ENCODE results near the gene GJA9.

The GJA9 gene

DNA sequence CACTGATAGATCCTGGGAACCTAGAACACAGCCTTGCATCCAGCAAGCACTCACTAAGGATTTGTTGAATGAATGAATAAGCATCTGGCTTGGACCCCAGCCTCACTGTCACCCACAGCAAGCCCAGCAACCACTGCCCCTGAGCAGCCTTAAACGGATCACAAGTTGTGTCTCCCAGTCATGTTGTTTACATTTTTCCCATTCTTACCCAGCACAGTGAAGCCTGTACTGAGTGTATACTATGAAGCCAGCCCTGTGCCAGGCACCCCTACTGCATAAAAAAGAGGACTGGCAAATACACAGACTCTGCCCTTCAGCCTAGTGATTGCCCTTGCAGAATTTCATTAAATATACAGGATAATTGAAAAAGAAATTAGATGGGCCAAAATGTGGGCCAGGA is 52.0 kb downstream of the GJA9 start:
- DNase-seq, result no peak

DNA sequence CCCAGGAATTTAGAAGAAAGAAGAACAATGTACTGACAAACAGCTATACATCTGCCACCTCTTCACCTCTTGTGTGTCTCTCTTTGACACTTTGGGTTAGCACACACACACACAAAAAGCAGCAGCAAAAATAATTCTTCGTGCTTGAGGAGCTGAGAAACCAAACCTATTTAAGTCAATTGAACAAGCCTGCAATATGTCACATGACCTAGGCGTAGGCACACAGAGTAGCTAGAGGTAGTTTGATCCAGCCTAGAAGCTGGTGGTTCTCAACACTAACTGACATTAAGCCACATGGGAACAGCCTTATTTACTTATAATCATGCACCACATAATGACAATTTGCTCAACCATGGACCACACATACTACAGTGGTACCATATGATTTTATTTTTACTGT is 54.1 kb downstream of the GJA9 start:
- no peak for DNase-seq

DNA sequence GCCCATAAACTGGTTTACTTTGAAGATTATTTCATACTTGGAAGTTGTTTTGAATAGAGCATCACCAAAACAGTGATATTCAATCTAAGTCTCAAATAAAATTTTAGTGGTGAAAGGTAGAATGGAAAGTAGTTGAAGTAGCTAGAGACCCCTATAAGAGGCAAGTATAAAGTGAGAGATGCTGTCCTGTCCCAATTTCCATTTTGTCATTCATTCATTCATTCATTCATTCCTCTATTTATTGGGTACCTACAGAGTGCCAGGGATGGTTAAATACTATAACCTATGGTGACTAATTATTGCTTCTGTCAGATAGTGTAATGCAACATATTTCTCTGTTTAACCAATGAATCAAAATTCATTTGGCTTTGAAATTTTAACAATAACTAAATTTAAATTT is 54.5 kb downstream of the GJA9 start:
- no peak for DNase-seq

DNA sequence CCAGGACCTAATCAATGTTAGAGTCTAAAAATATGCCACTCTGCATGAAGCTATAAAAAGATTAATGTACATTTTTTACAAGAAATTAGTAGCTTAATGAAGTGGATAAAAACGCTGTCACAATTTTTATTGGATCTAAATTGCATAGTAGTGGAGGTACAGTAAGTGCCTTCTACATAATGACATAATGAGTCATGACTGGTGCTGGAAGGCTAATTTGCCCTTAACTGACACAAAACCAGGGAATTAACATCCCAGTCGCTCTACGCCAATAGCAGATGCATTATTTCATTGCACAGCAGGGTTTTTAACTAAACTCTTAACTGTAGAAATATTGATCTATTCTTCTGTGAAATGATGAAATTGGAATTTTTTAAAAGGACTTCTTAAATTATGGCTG is 55.1 kb downstream of the GJA9 start:
- no peak for DNase-seq

All from hippocampal formation (tissue), 2 donors.